HG02852 (cell line): ENCODE data around the gene LIN37.

Source experiments
- ATAC-seq: cut with Tn5 transposase; IDR thresholded peaks from one replicate; pipeline ENCODE4 v1.9.1; 2021; ENCODE audit warnings: mild to moderate bottlenecking, moderate library complexity; ENCODE audit not compliant: unreplicated experiment

Gene LIN37

GRCh38 chr19:35751839-35752745, 3.7 kb downstream of the LIN37 start:
- ATAC-seq, result no peak

GRCh38 chr19:35752746-35753350, 4.5 kb downstream of the LIN37 start:
- no peak for ATAC-seq

GRCh38 chr19:35753634-35754369, 5.4 kb downstream of the LIN37 start:
- ATAC-seq, result no peak

- no peak for ATAC-seq
Measured at GRCh38 chr19:35754370-35755130, 6.2 kb downstream of the LIN37 start.

GRCh38 chr19:35755131-35755549, 6.8 kb downstream of the LIN37 start:
- no peak for ATAC-seq

GRCh38 chr19:35755550-35756376, 7.4 kb downstream of the LIN37 start:
- no peak for ATAC-seq

GRCh38 chr19:35756377-35757230, 8.2 kb downstream of the LIN37 start, which contains the start of gene HSPB6:
TSS of gene HSPB6 (minus strand) at chr19:35757029. CDS start at chr19:35757008, 21 bp downstream.
- no peak for ATAC-seq

DNA sequence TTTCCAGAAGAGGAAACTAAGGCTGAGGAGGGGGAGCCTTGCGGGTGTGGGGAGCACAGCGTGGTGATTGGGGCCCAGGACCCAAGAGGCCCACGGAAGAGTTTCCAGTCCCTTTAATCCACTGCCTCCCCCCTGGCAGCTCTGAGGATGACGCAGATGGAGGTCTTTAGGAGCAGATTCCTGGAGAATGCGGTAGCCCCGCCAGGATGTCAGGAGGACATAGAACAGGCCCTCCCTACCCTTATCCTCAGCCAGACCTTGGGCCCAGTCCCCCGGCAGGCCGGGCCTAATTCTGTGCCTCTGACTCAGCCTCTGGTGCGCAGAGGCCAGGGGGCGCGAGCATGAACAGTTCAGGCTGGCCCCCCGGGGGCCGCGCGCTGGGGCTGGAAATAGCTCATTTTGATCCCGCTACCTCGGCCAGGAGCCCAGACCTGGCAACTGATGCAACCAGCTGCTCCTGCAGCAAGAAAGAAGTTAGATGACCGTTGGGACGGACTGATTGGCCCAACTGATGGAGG, 8.9 kb downstream of the LIN37 start:
- no peak for ATAC-seq

- peak; percentile 91 for ATAC-seq
Measured at GRCh38 chr19:35757749-35758608, 9.6 kb downstream of the LIN37 start, which contains the start of gene PROSER3. TSS of gene PROSER3 (plus strand) at chr19:35758176. CDS start at chr19:35758216, 40 bp downstream.

DNA sequence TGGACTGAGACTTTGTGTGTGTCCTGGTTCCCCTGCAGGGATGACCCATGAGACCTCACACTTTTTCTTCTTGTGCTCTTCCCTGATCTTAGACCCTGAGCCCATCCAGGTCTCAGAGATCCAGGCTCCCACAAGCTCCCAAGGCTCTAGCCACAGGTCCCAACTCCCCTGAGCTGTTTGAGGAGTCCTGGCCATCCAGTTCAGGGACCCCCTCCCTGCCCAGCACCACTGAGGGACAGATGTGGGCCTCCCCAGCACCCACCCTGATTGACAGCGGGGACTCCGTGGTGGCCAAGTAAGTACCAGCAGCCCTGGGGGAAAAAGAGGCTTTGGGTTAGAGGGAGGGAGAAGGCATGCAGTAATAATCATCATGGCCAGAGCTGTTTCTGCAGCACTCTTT, 11.3 kb downstream of the LIN37 start:
- no peak for ATAC-seq

- no peak for ATAC-seq
Measured at GRCh38 chr19:35760711-35761349, 12.5 kb downstream of the LIN37 start.

- ATAC-seq, result no peak
Measured at GRCh38 chr19:35764432-35765315, 16.3 kb downstream of the LIN37 start.

- ATAC-seq, result no peak
Measured at GRCh38 chr19:35766571-35767104, 18.3 kb downstream of the LIN37 start.

GRCh38 chr19:35767288-35768081, 19.1 kb downstream of the LIN37 start:
- ATAC-seq, result no peak

- no peak for ATAC-seq
Measured at GRCh38 chr19:35768082-35768421, 19.7 kb downstream of the LIN37 start.
